Retinal pigment epithelial cell (primary cell): ENCODE data around the gene EID3.

Source experiments
- DNase-seq: peaks from one replicate; pipeline ENCODE4 v3.0.0-alpha.2; 2010; ENCODE audit warnings: low read depth
- H3K4me3 ChIP-seq: 2 replicates; pipeline ENCODE4 v1.5.1; 2011; ENCODE audit warnings: mild to moderate bottlenecking, low read length, control low read depth, moderate library complexity
- TF ChIP-seq, protein P1 (sequence below): conservative IDR thresholded peaks from 2 replicates; pipeline ENCODE4 v1.5.1; 2011; ENCODE audit warnings: low read depth, low read length, control low read depth, inconsistent platforms

EID3 gene

GRCh38 chr12:104313568-104314241, 10.2 kb downstream of the EID3 start:
- TF ChIP-seq, protein P1, sequence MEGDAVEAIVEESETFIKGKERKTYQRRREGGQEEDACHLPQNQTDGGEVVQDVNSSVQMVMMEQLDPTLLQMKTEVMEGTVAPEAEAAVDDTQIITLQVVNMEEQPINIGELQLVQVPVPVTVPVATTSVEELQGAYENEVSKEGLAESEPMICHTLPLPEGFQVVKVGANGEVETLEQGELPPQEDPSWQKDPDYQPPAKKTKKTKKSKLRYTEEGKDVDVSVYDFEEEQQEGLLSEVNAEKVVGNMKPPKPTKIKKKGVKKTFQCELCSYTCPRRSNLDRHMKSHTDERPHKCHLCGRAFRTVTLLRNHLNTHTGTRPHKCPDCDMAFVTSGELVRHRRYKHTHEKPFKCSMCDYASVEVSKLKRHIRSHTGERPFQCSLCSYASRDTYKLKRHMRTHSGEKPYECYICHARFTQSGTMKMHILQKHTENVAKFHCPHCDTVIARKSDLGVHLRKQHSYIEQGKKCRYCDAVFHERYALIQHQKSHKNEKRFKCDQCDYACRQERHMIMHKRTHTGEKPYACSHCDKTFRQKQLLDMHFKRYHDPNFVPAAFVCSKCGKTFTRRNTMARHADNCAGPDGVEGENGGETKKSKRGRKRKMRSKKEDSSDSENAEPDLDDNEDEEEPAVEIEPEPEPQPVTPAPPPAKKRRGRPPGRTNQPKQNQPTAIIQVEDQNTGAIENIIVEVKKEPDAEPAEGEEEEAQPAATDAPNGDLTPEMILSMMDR: no peak
- no peak for DNase-seq
- H3K4me3 ChIP-seq: no peak overlapping the region

DNA sequence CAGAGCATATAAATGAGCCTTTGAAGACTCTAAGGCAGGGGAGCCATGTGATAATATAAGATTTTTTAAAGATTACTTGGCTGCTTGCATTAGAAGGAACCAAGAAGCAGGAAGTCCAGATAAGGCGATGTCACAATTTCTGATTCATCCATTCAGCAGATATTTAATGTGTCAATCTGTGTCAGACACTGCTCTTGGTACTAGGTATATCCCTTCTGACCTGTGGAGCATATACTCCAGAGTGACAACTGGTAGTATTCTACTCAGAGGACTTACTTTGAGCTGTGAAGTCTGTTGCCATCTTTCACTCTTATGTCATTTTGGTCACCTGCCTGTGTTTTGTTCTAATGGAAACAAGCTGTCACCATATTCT, 10.7 kb downstream of the EID3 start:
- TF ChIP-seq, protein P1: no peak
- no peak for DNase-seq
- no peak overlapping the region for H3K4me3 ChIP-seq

- TF ChIP-seq, protein P1: no peak
- DNase-seq: no peak
- no peak overlapping the region for H3K4me3 ChIP-seq
Observed at GRCh38 chr12:104315326-104316224, 12.0 kb downstream of the EID3 start.

- no peak overlapping the region for H3K4me3 ChIP-seq
- no peak for DNase-seq
- TF ChIP-seq, protein P1: no peak
Observed at GRCh38 chr12:104316936-104317335, 13.4 kb downstream of the EID3 start.

GRCh38 chr12:104317538-104318210, 14.1 kb downstream of the EID3 start:
- DNase-seq: no peak
- TF ChIP-seq, protein P1: no peak
- no peak overlapping the region for H3K4me3 ChIP-seq

DNA sequence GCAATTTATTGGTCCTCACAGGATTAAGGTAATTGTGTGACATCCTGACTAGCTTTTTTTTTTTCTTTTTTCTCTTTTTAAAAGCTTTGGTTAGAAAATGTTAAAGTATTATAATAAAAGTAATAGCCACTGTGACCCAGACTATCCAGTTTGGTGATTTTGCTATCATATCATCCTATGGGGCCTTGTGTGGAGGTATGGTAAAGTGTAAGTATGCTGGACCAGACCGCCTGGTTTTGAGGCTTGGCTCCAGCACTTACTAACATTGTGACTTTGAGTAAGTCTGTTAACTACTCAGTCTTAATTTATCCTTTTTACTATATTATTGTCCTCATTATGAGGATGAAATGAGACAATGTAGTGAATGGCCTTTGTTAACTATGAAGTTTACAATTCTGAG, 15.5 kb downstream of the EID3 start:
- DNase-seq: no peak
- TF ChIP-seq, protein P1: no peak
- no peak overlapping the region for H3K4me3 ChIP-seq
